ENCODE results near the gene UNC93A.
"Not testable (repeated sequence)": the region's sequence is repeated elsewhere in the genome, so short reads cannot be mapped to it uniquely, and the experiment has no call there.

Gene UNC93A

DNA sequence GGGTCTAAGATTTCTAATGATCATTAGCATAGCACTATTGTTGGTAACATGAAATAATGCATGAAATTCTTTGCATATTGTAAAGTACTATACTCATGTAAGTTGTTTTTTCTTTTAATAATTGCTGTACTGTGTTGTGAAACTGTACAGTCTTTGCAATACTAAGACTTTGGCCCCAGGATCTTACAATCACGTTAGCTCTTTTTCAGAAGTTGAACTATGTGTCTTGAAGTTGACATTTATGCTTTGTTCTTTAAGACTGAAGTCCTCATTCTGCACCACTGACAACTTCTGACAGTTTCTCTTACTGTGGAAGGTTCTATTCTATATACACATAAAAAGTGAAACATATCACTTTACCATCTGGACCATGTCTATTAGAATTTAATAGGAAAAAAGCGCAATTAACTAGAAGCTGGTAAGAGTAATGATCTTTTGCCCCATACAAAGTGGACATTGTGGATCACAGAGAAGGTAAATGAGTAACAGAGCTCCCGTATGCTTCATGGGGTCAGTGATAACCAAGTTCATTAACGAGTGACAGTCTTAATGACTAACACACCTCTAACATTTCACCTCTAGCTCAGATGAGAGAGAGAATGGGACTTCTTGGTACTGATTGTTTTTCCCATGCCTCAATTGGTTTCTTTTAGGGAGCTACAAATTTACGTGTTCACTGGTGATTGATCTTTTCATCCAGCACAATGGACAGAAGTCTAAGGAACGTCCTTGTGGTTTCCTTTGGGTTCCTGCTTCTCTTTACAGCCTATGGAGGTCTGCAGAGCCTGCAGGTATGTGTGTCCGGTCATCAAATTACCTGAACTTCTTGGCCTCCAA lies at the start of gene UNC93A:
Gene UNC93A (plus strand): TSS at position 530 of the 837 bp plus-strand sequence. CDS start 175 bp downstream, at position 705.
- TF ChIP-seq, protein P1, sequence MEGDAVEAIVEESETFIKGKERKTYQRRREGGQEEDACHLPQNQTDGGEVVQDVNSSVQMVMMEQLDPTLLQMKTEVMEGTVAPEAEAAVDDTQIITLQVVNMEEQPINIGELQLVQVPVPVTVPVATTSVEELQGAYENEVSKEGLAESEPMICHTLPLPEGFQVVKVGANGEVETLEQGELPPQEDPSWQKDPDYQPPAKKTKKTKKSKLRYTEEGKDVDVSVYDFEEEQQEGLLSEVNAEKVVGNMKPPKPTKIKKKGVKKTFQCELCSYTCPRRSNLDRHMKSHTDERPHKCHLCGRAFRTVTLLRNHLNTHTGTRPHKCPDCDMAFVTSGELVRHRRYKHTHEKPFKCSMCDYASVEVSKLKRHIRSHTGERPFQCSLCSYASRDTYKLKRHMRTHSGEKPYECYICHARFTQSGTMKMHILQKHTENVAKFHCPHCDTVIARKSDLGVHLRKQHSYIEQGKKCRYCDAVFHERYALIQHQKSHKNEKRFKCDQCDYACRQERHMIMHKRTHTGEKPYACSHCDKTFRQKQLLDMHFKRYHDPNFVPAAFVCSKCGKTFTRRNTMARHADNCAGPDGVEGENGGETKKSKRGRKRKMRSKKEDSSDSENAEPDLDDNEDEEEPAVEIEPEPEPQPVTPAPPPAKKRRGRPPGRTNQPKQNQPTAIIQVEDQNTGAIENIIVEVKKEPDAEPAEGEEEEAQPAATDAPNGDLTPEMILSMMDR (IDR thresholded peaks at IDR 0.05; ENCODE audit: borderline replicate concordance, insufficient read depth, low read depth, low read length): no peak
- H3K4me3 ChIP-seq (ENCODE audit: low read depth, low read length): no peak within 1 kb of the TSS

DNA sequence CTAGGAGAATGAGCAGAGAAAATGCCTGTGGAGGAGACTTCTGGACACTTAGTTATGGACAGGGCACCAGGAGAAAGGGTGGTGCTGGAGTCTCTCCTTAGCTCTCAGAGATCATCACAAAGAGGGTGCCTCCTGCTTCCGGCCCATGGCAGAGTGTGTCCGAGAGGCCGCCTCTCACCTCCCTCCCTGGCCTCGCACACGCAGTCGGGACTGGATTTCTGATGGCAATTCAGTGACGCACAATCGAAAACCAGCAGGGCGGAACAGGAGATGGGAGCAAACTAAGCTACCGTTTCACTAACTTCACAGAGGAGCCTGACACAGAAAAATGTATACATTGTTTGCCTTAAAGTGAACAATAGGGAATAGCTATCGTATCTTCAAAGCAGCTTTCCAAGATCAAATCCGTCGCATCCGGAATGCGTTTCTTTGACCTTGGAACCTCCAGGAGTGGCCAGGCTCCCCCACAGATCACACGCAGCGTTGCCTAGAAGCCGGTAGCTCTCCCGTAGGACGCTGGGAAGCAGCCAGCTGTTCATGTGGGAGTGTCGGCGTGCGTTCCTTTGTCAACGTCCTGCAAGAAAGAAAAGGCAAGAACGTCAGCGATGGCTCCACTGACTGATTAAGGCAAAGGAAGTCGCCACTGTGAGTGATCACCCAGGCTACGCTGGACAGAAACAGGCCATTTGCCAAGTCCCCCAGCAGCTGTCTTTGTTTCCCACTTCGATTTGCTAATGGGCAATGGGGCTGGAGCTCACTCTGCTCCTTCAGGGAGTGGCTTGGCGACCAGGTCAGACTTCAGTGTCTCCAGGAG lies 49.6 kb upstream of the UNC93A start:
- H3K4me3 ChIP-seq (ENCODE audit: low read depth, low read length): not testable (repeated sequence)

DNA sequence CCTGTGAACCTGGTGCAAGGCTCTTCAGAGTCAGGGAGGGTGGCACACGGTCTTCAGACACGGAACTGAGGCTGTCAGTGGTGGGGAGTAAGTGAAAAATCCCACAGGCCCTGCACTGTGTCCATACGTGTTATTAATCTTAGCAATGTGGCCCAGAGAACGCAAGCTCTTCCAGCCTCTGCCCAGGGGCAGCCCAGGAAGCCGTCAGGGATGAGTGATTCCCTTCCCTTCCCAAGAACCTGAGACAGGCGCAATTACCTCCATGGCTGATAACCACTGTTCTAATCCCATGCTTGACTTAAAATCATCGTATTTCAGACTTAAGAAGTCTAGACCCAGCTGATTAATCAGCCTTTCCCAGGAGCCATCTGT lies 49.0 kb upstream of the UNC93A start:
- H3K4me3 ChIP-seq (ENCODE audit: low read depth, low read length): not testable (repeated sequence)

DNA sequence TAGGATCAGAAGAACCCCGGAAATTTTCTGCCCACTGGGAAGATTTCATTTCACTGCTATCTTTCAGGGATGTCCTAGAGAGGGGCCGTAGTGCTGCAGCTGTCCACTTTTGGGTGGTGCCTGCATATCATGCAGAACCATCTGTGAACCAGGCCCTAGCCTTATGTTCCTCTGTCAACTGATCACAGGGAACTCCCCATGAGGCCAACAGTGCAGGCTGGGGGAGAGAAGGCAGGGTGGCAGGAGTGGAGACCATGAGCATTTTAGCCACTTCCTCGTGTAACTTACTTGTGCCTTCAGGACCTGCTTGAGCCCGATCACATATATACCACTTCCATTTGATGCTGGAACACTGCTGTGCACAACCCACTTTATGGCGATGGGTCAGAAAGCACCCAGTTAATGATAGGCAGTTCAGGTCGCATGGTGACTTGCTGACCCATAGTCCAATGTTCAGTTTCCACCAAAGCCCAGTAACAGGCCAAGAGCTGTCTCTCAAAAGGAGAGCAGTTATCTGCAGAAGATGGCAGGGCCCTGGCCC lies 48.5 kb upstream of the UNC93A start:
- H3K4me3 ChIP-seq (ENCODE audit: low read depth, low read length): not testable (repeated sequence)

DNA sequence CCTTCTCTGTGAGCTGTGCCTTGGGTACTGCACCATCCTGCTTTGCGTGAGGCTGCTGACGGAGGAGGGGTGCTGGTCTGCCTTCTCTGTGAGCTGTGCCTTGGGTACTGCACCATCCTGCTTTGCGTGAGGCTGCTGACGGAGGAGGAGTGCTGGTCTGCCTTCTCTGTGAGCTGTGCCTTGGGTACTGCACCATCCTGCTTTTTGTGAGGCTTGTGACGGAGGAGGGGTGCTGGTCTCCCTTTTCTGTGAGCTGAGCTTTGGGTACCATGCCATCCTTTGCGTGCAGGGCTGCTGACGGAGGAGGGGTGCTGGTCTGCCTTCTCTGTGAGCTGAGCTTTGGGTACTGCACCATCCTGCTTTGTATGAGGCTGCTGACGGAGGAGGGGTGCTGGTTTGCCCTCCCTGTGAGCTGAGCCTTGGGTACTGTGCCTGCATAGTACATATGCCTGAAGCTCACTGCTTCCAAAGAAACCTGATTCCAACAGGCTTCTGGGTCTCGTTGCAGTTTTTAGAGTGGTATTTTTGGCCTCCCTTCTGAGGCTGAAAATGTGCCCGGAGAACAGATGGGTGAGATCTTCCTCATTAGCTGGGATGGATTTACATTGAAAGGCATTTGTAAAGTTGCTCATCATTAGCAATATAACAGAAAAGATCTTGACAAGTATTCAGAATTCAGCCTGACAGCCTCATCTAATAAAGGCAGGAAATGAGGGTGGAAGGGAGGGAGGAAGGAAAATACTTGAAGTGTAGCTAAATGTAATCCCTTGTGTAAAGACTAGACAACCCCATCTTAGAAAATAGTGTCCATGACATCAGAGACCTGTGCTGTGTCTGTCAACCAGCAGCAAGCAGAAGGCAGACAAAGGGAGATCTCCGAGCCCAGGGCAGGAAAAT lies 46.8 kb upstream of the UNC93A start:
- H3K4me3 ChIP-seq (ENCODE audit: low read depth, low read length): no peak overlapping the region
- TF ChIP-seq, protein P1 (IDR thresholded peaks at IDR 0.05; ENCODE audit: borderline replicate concordance, insufficient read depth, low read depth, low read length): no peak

DNA sequence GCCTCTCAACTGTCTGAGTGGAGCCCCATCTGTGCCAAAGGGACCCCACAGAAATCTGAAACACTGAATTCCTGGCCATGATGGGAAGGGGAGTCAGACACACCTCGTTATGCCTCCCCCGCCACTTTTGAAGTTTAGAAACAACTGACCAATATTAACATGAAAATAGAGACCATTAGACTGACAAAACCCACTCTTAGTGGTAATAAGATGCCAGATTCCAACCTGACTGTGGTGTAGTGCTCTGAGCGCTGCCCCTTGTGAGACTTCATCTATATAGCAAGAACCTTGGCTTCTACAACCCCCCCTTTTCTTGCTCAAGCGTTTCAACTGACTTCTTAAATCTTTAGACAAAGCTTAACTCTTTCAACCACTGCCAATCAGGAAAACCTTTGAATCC lies 46.1 kb upstream of the UNC93A start:
- TF ChIP-seq, protein P1 (IDR thresholded peaks at IDR 0.05; ENCODE audit: borderline replicate concordance, insufficient read depth, low read depth, low read length): no peak
- no peak overlapping the region for H3K4me3 ChIP-seq (ENCODE audit: low read depth, low read length)

DNA sequence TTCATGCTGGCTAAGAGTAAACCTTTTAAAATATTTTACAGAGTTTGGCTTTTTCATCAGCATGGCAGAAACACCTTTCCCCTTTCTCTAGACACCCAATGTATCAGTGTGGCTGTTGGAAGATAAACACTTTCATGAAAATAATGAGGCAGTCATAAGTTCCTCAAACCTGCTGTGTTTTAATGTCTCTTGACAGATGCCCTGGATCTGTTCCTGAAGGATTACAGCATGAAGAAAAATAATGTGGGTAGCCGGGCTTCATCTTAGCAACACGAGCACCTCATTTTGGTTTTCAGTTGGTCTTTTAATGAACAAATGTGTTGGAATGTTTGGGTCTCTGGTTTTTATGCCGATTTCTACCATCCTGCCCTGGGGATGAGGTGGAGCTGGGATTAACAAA lies 45.5 kb upstream of the UNC93A start:
- H3K4me3 ChIP-seq (ENCODE audit: low read depth, low read length): no peak overlapping the region
- TF ChIP-seq, protein P1 (IDR thresholded peaks at IDR 0.05; ENCODE audit: borderline replicate concordance, insufficient read depth, low read depth, low read length): no peak
